H1 (cell line): ENCODE results near the gene BIK. TPM values are rescaled to one million over a fixed set of nuclear protein-coding genes. Genes with fewer than 3 reads are reported as not detected.

Source experiments
- CTCF ChIA-PET: fragments of 300-600 bp; sonication (Branson Sonifier 250); formaldehyde crosslinking; loops from one replicate; lab custom pipeline; 2021; ENCODE audit not compliant: partially characterized antibody; lab: Charles Lee
- POLR2A ChIA-PET: fragments of 300-600 bp; sonication (Branson Sonifier 250); formaldehyde crosslinking; loops from one replicate; lab custom pipeline; 2021; ENCODE audit warnings: inconsistent platforms; ENCODE audit not compliant: partially characterized antibody; lab: Charles Lee
- DNase-seq, 2 experiments: peaks; one replicate each; pipeline versions ENCODE4 v3.0.0 to v3.0.0-alpha.2; 2010 to 2022; ENCODE audit warnings: low spot score in 2 of 2, low read depth in 1 of 2, mixed read lengths in 1 of 2
- FAIRE-seq: peaks from 2 replicates; lab custom pipeline; 2011; peaks lifted over from hg19 to GRCh38; lab: Jason Lieb, UNC
- H2AFZ ChIP-seq: 2 replicates; pipeline ENCODE4 v1.8.1; 2012; ENCODE audit warnings: low read length, inconsistent platforms
- H2AK5ac ChIP-seq: 2 replicates; pipeline ENCODE4 v1.6.1; 2013; ENCODE audit warnings: low read depth, low read length
- H2BK120ac ChIP-seq: replicated peaks from 2 replicates; pipeline ENCODE3; 2013; ENCODE audit warnings: low read depth, low read length, inconsistent platforms
- H2BK12ac ChIP-seq: 2 replicates; pipeline ENCODE4 v1.6.1; 2013; ENCODE audit warnings: low read depth, low read length
- H2BK15ac ChIP-seq: 2 replicates; pipeline ENCODE4 v1.6.1; 2013; ENCODE audit warnings: low read length
- H2BK20ac ChIP-seq: 2 replicates; pipeline ENCODE4 v1.6.1; 2013; ENCODE audit warnings: low read length
- H2BK5ac ChIP-seq: 2 replicates; pipeline ENCODE4 v1.6.1; 2013; ENCODE audit warnings: low read depth, low read length
- H3K14ac ChIP-seq: 2 replicates; pipeline ENCODE4 v1.6.1; 2013; ENCODE audit warnings: inconsistent platforms; ENCODE audit not compliant: insufficient read length
- H3K18ac ChIP-seq: 2 replicates; pipeline ENCODE4 v1.6.1; 2013; ENCODE audit warnings: low read length; ENCODE audit errors: extremely low read depth
- H3K23ac ChIP-seq: 2 replicates; pipeline ENCODE4 v1.6.1; 2013; ENCODE audit warnings: inconsistent platforms; ENCODE audit not compliant: insufficient read length
- H3K23me2 ChIP-seq: 2 replicates; pipeline ENCODE4 v1.6.1; 2013; ENCODE audit warnings: low read depth, low read length
- H3K27ac ChIP-seq: 2 replicates; pipeline ENCODE4 v1.6.1; 2011; ENCODE audit warnings: low read depth, low read length, inconsistent platforms
- H3K27me3 ChIP-seq, 4 experiments: replicated peaks in 1 of 4; 1 replicate in 1 of 4; 2 replicates in 3 of 4; pipeline versions ENCODE4 v1.6.1 to v1.8.1; 2011 to 2013; ENCODE audit warnings: low read length in 3 of 4, mild to moderate bottlenecking in 3 of 4, inconsistent platforms in 2 of 4, mixed read lengths in 2 of 4, moderate library complexity in 1 of 4; ENCODE audit not compliant: control insufficient read depth in 3 of 4, insufficient read depth in 3 of 4; ENCODE audit errors: extremely low read depth in 1 of 4
- H3K36me3 ChIP-seq, 4 experiments: 2 replicates each; pipeline versions ENCODE4 v1.6.1 to v1.8.1; 2011 to 2013; ENCODE audit warnings: mild to moderate bottlenecking in 4 of 4, low read length in 3 of 4, moderate library complexity in 2 of 4, control low read depth in 1 of 4, inconsistent platforms in 1 of 4; ENCODE audit not compliant: insufficient read depth in 4 of 4, control insufficient read depth in 2 of 4
- H3K4ac ChIP-seq: replicated peaks from 2 replicates; pipeline ENCODE3; 2013; ENCODE audit warnings: low read length, low read depth, mixed read lengths, inconsistent platforms; ENCODE audit not compliant: insufficient read length
- H3K4me1 ChIP-seq, 4 experiments: replicated peaks in 1 of 4; 1 replicate in 1 of 4; 2 replicates in 3 of 4; pipeline versions ENCODE4 v1.6.1 to v1.8.1; 2011 to 2013; ENCODE audit warnings: low read length in 3 of 4, inconsistent platforms in 2 of 4, mixed read lengths in 1 of 4; ENCODE audit not compliant: insufficient read depth in 4 of 4, control insufficient read depth in 3 of 4
- H3K4me2 ChIP-seq, 2 experiments: 2 replicates each; pipeline versions ENCODE4 v1.6.1 to v1.8.1; 2011 to 2013; ENCODE audit warnings: low read depth in 2 of 2, low read length in 2 of 2, control low read depth in 1 of 2, inconsistent platforms in 1 of 2, mild to moderate bottlenecking in 1 of 2; ENCODE audit not compliant: insufficient read depth in 1 of 2
- H3K4me3 ChIP-seq, 4 experiments: fragments of 200-600, 300-600 bp in 1 of 4; sonication (generic), shearing (Covaris generic), sonication (Bioruptor Twin) in 1 of 4; 2 replicates each; pipeline versions ENCODE4 v1.5.1 to v1.8.1; 2011 to 2016; ENCODE audit warnings: low read length in 4 of 4, low read depth in 3 of 4, control low read depth in 2 of 4, inconsistent platforms in 2 of 4, mild to moderate bottlenecking in 2 of 4, mixed read lengths in 1 of 4, moderate library complexity in 1 of 4; ENCODE audit not compliant: insufficient read depth in 2 of 4; ENCODE audit errors: extremely low read depth in 1 of 4
- H3K56ac ChIP-seq: replicated peaks from 2 replicates; pipeline ENCODE3; 2013; ENCODE audit warnings: low read depth, mild to moderate bottlenecking, mixed read lengths, low read length, inconsistent platforms; ENCODE audit not compliant: insufficient read length
- H3K79me1 ChIP-seq: 2 replicates; pipeline ENCODE4 v1.6.1; 2013; ENCODE audit warnings: low read depth, low read length, control low read depth
- H3K79me2 ChIP-seq, 2 experiments: 2 replicates each; pipeline versions ENCODE4 v1.6.1 to v1.8.1; 2012 to 2013; ENCODE audit warnings: low read length in 2 of 2, mild to moderate bottlenecking in 2 of 2, inconsistent platforms in 1 of 2; ENCODE audit not compliant: insufficient read depth in 2 of 2, control insufficient read depth in 1 of 2
- H3K9ac ChIP-seq, 4 experiments: replicated peaks in 1 of 4; 1 replicate in 1 of 4; 2 replicates in 3 of 4; pipeline versions ENCODE4 v1.6.1 to v1.8.1; 2011 to 2013; ENCODE audit warnings: low read depth in 3 of 4, low read length in 3 of 4, control low read depth in 2 of 4, mild to moderate bottlenecking in 2 of 4, moderate library complexity in 2 of 4, inconsistent platforms in 1 of 4; ENCODE audit errors: extremely low read depth in 1 of 4
- H3K9me3 ChIP-seq, 2 experiments: 2 replicates each; pipeline versions ENCODE4 v1.6.1 to v1.8.1; 2012 to 2013; ENCODE audit warnings: mild to moderate bottlenecking in 2 of 2, moderate library complexity in 2 of 2, control low read depth in 1 of 2, inconsistent platforms in 1 of 2, low read depth in 1 of 2, low read length in 1 of 2, mixed read lengths in 1 of 2; ENCODE audit not compliant: insufficient read depth in 2 of 2
- H4K20me1 ChIP-seq, 2 experiments: replicated peaks in 1 of 2; 2 replicates each; pipeline versions ENCODE3 to v1.8.1; 2011 to 2013; ENCODE audit warnings: inconsistent platforms in 2 of 2, low read length in 2 of 2, mild to moderate bottlenecking in 1 of 2; ENCODE audit not compliant: insufficient read depth in 2 of 2, control insufficient read depth in 1 of 2
- H4K5ac ChIP-seq: 2 replicates; pipeline ENCODE4 v1.6.1; 2013; ENCODE audit warnings: low read length, low read depth, mixed read lengths, inconsistent platforms; ENCODE audit not compliant: insufficient read length
- H4K8ac ChIP-seq: 2 replicates; pipeline ENCODE4 v1.8.0; 2013; ENCODE audit warnings: mild to moderate bottlenecking, moderate library complexity, low read length, inconsistent platforms; ENCODE audit not compliant: insufficient read depth; ENCODE audit errors: extremely low read depth
- H4K91ac ChIP-seq: replicated peaks from 2 replicates; pipeline ENCODE3; 2013; ENCODE audit warnings: low read length, mixed read lengths, inconsistent platforms; ENCODE audit not compliant: insufficient read length
- BACH1 ChIP-seq: IDR thresholded peaks from 2 replicates; pipeline ENCODE4 v1.6.1; 2012; ENCODE audit warnings: low read length, improper control_type of control experiment
- CBX5 ChIP-seq: fragments of 300-800, 300-1000 bp; sonication (generic); IDR thresholded peaks from 2 replicates; pipeline ENCODE4 v1.7.1; 2016; ENCODE audit warnings: antibody characterized with exemption, low read length, low read depth
- CEBPB ChIP-seq: IDR thresholded peaks from 2 replicates; pipeline ENCODE4 v1.6.1; 2012; ENCODE audit warnings: low read depth, low read length
- CHD2 ChIP-seq: IDR thresholded peaks from 2 replicates; pipeline ENCODE4 v1.6.1; 2012; ENCODE audit warnings: low read length, improper control_type of control experiment
- CREB1 ChIP-seq: IDR thresholded peaks from 2 replicates; pipeline ENCODE4 v1.6.1; 2012; ENCODE audit warnings: inconsistent platforms
- FOSL1 ChIP-seq: IDR thresholded peaks from 2 replicates; pipeline ENCODE4 v1.6.1; 2011; ENCODE audit warnings: mild to moderate bottlenecking, low read depth, low read length, moderate library complexity; ENCODE audit not compliant: insufficient read depth
- JUND ChIP-seq: IDR thresholded peaks from 2 replicates; pipeline ENCODE4 v1.6.1; 2011; ENCODE audit warnings: mild to moderate bottlenecking, improper control_type of control experiment, low read length
- KDM4A ChIP-seq: IDR thresholded peaks from one replicate; pipeline ENCODE4 v1.7.1; 2012; ENCODE audit warnings: low read depth, mild to moderate bottlenecking, moderate library complexity, low read length, inconsistent platforms; ENCODE audit not compliant: severe bottlenecking
- KDM5A ChIP-seq: fragments of 200-600 bp; IDR thresholded peaks from 2 replicates; pipeline ENCODE4 v1.7.1; 2012; ENCODE audit warnings: mild to moderate bottlenecking, low read length, inconsistent platforms, mixed read lengths
- MAFK ChIP-seq: IDR thresholded peaks from 2 replicates; pipeline ENCODE4 v1.6.1; 2012; ENCODE audit warnings: low read depth, mild to moderate bottlenecking, improper control_type of control experiment, low read length
- NRF1 ChIP-seq: IDR thresholded peaks from 2 replicates; pipeline ENCODE4 v1.6.1; 2011; ENCODE audit warnings: mild to moderate bottlenecking, low read depth, low read length, improper control_type of control experiment
- PHF8 ChIP-seq: fragments of 200-600 bp; sonication (generic); conservative IDR thresholded peaks from 2 replicates; pipeline ENCODE4 v1.7.1; 2012; ENCODE audit warnings: low read depth, mild to moderate bottlenecking, inconsistent platforms, low read length, moderate library complexity
- SUZ12 ChIP-seq: fragments of 200-600 bp; sonication (generic); IDR thresholded peaks from 2 replicates; pipeline ENCODE4 v1.6.1; 2012; ENCODE audit warnings: mild to moderate bottlenecking, inconsistent platforms, low read length, moderate library complexity, mixed read lengths
- TBP ChIP-seq: IDR thresholded peaks from 2 replicates; pipeline ENCODE4 v1.6.1; 2011; ENCODE audit warnings: low read depth, low read length, improper control_type of control experiment
- YY1 ChIP-seq: IDR thresholded peaks from 2 replicates; pipeline ENCODE4 v1.6.1; 2011; ENCODE audit warnings: low read depth, mild to moderate bottlenecking, low read length
- WGBS, 2 experiments: shearing (Covaris generic) in 1 of 2; methylation state at CpG; one replicate each; pipeline versions ENCODE4 v1.1.6 to v1.1.7; 2013 to 2015; ENCODE audit warnings: low lambda C conversion rate in 2 of 2, mixed read lengths in 2 of 2, inconsistent platforms in 1 of 2, low coverage in 1 of 2, missing lambda C conversion rate in 1 of 2; ENCODE audit not compliant: insufficient replicate concordance in 2 of 2, insufficient coverage in 1 of 2, insufficient read length in 1 of 2; ENCODE audit errors: extremely low coverage in 1 of 2, missing lambda C conversion rate in 1 of 2; 5-methylcytosine and 5-hydroxymethylcytosine counted together
- polyA plus RNA-seq, 7 experiments: library from polyadenylated mRNA; depleted of rRNA in 3 of 7; stranded (reverse) in 5 of 7; unstranded in 2 of 7; fragments of >200 nt in 5 of 7; fragments of 200-250 nt in 2 of 7; gene quantifications; 1 replicate in 5 of 7; 2 replicates in 1 of 7; 4 replicates in 1 of 7; pipeline versions ENCODE4 v1.2.1 to v1.2.3, GENCODE V29; 2011 to 2013; ENCODE audit warnings: missing spikeins in 2 of 7, mixed read lengths in 2 of 7
- total RNA-seq: library from RNA; stranded (reverse); fragmentation: NEBNext Ultra II Directional; extraction: Animal tissue kit (Norgen Biotek cat#: 25700); gene quantifications from 2 replicates; pipeline ENCODE4 v1.2.1, GENCODE V29; 2021

The BIK gene
- total and polyA plus RNA-seq, 2 of the 8 experiments (the other 6 are each of a cell fraction or from before 2014, with no cell fraction given): 3.3 to 5.5 TPM

- H3K27me3 ChIP-seq: no peaks in the 10 kb centered on the region
- peaks cover 0 to 7% (median 6%) of the 10 kb centered on the region in 4 experiments; a peak in 3 of 8 replicates for H3K36me3 ChIP-seq
- H3K4ac ChIP-seq: no peak overlapping the region
- no peak overlapping the region for H2AFZ ChIP-seq
- H3K79me2 ChIP-seq: no peaks in the 10 kb centered on the region
- H2BK120ac ChIP-seq: no peak overlapping the region
- H2AK5ac ChIP-seq: no peak overlapping the region
- no peak overlapping the region for H3K4me3 ChIP-seq
- H3K9me3 ChIP-seq: no peaks in the 10 kb centered on the region
- H3K56ac ChIP-seq: no peak overlapping the region
- H3K23ac ChIP-seq: no peak overlapping the region
- ChIA-PET CTCF (interaction anchor here (0.6 to 4.1 kb wide), 10 partner anchors 8 to 1328 kb away, joined by 3 to 17 read pairs (median 4); partner anchors contain the start of gene MCAT), POLR2A (interaction anchor here (0.7 to 4.7 kb wide), 9 partner anchors 9 to 54 kb away, joined by 3 to 29 read pairs (median 4); partner anchors contain the start of gene MCAT)
- H2BK12ac ChIP-seq: no peak overlapping the region
- no peak overlapping the region for H2BK20ac ChIP-seq
- no peak overlapping the region; the same call in 1 of the 2 replicates for H4K8ac ChIP-seq
- WGBS, 2 experiments: 84% methylated on average over 18 of the region's 18 CpGs; no CpG with 5 or more reads in 1 of the 2 experiments
- no peak overlapping the region for H3K14ac ChIP-seq
- no peak overlapping the region for H2BK5ac ChIP-seq
- H4K91ac ChIP-seq: no peak overlapping the region
- H4K5ac ChIP-seq: no peak overlapping the region
- no peak for FAIRE-seq
- no peak overlapping the region for H3K4me2 ChIP-seq
- no peak for DNase-seq
- no peak overlapping the region for H3K9ac ChIP-seq
- H4K20me1 ChIP-seq: peaks cover 0 to 2% of the 10 kb centered on the region in 2 experiments
- peaks cover 0 to 3% (median 1%) of the 10 kb centered on the region in 4 experiments; a peak in 2 of 7 replicates for H3K4me1 ChIP-seq
- H3K27ac ChIP-seq: no peak overlapping the region
- H3K23me2 ChIP-seq: no peaks in the 10 kb centered on the region
- H3K79me1 ChIP-seq: no peaks in the 10 kb centered on the region
- H2BK15ac ChIP-seq: no peak overlapping the region
- no peak overlapping the region; the same call in 1 of the 2 replicates for H3K18ac ChIP-seq
- TF ChIP-seq YY1 (no peak), TBP (no peak), JUND (no peak), PHF8 (no peak), CHD2 (no peak), MAFK (no peak), BACH1 (no peak), KDM5A (no peak), FOSL1 (no peak), KDM4A (no peak), CEBPB (no peak), CBX5 (no peak), CREB1 (no peak), SUZ12 (no peak), NRF1 (no peak)
Measured at GRCh38 chr22:43163241-43163795, 52.8 kb downstream of the BIK start.
